ENCODE measurements around the gene TRMO. TPM values are rescaled to one million over a fixed set of nuclear protein-coding genes. Genes with fewer than 3 reads are reported as not detected.

TRMO gene
- total and polyA plus RNA-seq, 2 of the 13 experiments (the other 11 are each of a cell fraction or from before 2014, with no cell fraction given): 8.7 to 18.6 TPM

DNA sequence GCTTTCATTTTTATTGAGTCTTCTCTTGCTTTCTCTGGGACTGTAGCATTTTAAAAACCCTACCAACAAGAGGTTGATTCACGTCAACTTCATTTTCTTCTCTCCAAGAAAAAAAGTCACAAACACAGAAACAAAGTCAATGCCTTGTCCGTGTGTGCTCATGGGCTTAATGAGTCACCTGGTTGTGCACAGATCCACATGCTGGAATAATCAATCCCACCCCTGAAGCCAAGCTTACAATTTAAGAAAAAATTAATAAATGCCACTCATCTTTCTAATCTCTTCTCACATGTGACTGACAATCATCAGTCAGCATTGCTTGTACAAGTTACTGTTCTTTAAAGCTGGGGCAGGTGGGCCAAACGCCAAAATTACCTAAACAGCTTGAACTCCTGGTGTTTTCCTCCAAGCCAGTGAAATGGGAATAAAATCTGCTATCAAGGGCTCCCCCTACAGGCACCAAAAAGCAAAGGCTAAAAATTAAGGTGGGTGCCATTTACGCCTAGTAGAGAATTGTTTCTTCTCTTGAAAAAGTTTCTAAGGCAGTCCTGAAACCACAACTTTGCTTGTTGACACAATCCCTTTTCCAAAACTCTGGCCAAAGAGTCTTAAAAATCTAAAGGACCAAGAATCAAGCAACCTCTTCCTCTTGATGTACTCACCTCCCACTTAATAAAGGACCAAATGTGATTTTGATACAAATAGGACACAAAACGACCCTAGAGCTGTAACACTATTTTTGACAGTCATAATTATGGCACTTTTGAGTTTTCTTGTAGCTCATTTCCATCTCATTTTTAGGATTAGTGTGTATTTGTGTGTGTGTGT lies 21.3 kb downstream of the TRMO start (continued):
- TF ChIP-seq, protein P1, sequence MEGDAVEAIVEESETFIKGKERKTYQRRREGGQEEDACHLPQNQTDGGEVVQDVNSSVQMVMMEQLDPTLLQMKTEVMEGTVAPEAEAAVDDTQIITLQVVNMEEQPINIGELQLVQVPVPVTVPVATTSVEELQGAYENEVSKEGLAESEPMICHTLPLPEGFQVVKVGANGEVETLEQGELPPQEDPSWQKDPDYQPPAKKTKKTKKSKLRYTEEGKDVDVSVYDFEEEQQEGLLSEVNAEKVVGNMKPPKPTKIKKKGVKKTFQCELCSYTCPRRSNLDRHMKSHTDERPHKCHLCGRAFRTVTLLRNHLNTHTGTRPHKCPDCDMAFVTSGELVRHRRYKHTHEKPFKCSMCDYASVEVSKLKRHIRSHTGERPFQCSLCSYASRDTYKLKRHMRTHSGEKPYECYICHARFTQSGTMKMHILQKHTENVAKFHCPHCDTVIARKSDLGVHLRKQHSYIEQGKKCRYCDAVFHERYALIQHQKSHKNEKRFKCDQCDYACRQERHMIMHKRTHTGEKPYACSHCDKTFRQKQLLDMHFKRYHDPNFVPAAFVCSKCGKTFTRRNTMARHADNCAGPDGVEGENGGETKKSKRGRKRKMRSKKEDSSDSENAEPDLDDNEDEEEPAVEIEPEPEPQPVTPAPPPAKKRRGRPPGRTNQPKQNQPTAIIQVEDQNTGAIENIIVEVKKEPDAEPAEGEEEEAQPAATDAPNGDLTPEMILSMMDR (CRISPR knock-in tag; IDR thresholded peaks at IDR 0.05): peak; percentile 73
- TF ChIP-seq KAT2B (IDR thresholded peaks at IDR 0.05; ENCODE audit: borderline replicate concordance, low read depth, low read length) (no peak), ZC3H13 (CRISPR knock-in tag; IDR thresholded peaks at IDR 0.05) (no peak), ZNF629 (CRISPR knock-in tag; conservative IDR thresholded peaks at IDR 0.05) (peak; percentile 79), SOX6 (IDR thresholded peaks at IDR 0.05) (no peak), SOX6 (CRISPR knock-in tag; IDR thresholded peaks at IDR 0.05) (no peak), ZNF205 (CRISPR knock-in tag; IDR thresholded peaks at IDR 0.05) (peak; percentile 93), ZNF607 (CRISPR knock-in tag; IDR thresholded peaks at IDR 0.05; ENCODE audit: borderline replicate concordance) (no peak), MIXL1 (CRISPR knock-in tag; IDR thresholded peaks at IDR 0.05) (no peak), STAT5B (CRISPR knock-in tag; IDR thresholded peaks at IDR 0.05) (no peak), ZFP1 (CRISPR knock-in tag; IDR thresholded peaks at IDR 0.05) (no peak), SMC3 (IDR thresholded peaks at IDR 0.05; ENCODE audit: low read length) (peak; percentile 66), SMAD1 (CRISPR knock-in tag; IDR thresholded peaks at IDR 0.05; ENCODE audit: borderline replicate concordance, low read depth) (no peak), MLLT10 (CRISPR knock-in tag; IDR thresholded peaks at IDR 0.05) (no peak)
- TF ChIP-seq, protein P2, sequence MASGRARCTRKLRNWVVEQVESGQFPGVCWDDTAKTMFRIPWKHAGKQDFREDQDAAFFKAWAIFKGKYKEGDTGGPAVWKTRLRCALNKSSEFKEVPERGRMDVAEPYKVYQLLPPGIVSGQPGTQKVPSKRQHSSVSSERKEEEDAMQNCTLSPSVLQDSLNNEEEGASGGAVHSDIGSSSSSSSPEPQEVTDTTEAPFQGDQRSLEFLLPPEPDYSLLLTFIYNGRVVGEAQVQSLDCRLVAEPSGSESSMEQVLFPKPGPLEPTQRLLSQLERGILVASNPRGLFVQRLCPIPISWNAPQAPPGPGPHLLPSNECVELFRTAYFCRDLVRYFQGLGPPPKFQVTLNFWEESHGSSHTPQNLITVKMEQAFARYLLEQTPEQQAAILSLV (CRISPR knock-in tag; IDR thresholded peaks at IDR 0.05; ENCODE audit: borderline replicate concordance): no peak
- TF ChIP-seq, protein P3, sequence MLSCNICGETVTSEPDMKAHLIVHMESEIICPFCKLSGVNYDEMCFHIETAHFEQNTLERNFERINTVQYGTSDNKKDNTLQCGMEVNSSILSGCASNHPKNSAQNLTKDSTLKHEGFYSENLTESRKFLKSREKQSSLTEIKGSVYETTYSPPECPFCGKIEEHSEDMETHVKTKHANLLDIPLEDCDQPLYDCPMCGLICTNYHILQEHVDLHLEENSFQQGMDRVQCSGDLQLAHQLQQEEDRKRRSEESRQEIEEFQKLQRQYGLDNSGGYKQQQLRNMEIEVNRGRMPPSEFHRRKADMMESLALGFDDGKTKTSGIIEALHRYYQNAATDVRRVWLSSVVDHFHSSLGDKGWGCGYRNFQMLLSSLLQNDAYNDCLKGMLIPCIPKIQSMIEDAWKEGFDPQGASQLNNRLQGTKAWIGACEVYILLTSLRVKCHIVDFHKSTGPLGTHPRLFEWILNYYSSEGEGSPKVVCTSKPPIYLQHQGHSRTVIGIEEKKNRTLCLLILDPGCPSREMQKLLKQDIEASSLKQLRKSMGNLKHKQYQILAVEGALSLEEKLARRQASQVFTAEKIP (CRISPR knock-in tag; IDR thresholded peaks at IDR 0.05; ENCODE audit: borderline replicate concordance): no peak
- TF ChIP-seq, protein P4, sequence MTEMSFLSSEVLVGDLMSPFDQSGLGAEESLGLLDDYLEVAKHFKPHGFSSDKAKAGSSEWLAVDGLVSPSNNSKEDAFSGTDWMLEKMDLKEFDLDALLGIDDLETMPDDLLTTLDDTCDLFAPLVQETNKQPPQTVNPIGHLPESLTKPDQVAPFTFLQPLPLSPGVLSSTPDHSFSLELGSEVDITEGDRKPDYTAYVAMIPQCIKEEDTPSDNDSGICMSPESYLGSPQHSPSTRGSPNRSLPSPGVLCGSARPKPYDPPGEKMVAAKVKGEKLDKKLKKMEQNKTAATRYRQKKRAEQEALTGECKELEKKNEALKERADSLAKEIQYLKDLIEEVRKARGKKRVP (CRISPR knock-in tag; IDR thresholded peaks at IDR 0.05): no peak
- TF ChIP-seq, protein P5, sequence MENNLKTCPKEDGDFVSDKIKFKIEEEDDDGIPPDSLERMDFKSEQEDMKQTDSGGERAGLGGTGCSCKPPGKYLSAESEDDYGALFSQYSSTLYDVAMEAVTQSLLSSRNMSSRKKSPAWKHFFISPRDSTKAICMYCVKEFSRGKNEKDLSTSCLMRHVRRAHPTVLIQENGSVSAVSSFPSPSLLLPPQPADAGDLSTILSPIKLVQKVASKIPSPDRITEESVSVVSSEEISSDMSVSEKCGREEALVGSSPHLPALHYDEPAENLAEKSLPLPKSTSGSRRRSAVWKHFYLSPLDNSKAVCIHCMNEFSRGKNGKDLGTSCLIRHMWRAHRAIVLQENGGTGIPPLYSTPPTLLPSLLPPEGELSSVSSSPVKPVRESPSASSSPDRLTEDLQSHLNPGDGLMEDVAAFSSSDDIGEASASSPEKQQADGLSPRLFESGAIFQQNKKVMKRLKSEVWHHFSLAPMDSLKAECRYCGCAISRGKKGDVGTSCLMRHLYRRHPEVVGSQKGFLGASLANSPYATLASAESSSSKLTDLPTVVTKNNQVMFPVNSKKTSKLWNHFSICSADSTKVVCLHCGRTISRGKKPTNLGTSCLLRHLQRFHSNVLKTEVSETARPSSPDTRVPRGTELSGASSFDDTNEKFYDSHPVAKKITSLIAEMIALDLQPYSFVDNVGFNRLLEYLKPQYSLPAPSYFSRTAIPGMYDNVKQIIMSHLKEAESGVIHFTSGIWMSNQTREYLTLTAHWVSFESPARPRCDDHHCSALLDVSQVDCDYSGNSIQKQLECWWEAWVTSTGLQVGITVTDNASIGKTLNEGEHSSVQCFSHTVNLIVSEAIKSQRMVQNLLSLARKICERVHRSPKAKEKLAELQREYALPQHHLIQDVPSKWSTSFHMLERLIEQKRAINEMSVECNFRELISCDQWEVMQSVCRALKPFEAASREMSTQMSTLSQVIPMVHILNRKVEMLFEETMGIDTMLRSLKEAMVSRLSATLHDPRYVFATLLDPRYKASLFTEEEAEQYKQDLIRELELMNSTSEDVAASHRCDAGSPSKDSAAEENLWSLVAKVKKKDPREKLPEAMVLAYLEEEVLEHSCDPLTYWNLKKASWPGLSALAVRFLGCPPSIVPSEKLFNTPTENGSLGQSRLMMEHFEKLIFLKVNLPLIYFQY (CRISPR knock-in tag; IDR thresholded peaks at IDR 0.05; ENCODE audit: borderline replicate concordance): no peak
